HL-60 (cell line): Measurements from ENCODE around the gene HACD2.
A peak's percentile ranks its signal among the peaks of the same experiment; 100 is the strongest.

Experiments
- DNase-seq, 2 experiments: peaks; one replicate each; pipeline ENCODE4 v3.0.0-alpha.2; 2010 to 2020; ENCODE audit warnings: low read depth in 1 of 2, low spot score in 1 of 2
- H3K27ac ChIP-seq: fragments of 250-450 bp; sonication (Bioruptor Pico); replicated peaks from 2 replicates; pipeline ENCODE4 v1.5.1; 2020; ENCODE audit warnings: mild to moderate bottlenecking, moderate library complexity
- H3K27me3 ChIP-seq: fragments of 250-450 bp; sonication (Bioruptor Pico); 2 replicates; pipeline ENCODE4 v1.5.1; 2021; ENCODE audit warnings: mild to moderate bottlenecking, moderate library complexity; ENCODE audit not compliant: insufficient read depth, poor library complexity, severe bottlenecking
- H3K4me3 ChIP-seq: replicated peaks from 2 replicates; pipeline ENCODE4 v1.5.1; 2011; ENCODE audit warnings: mild to moderate bottlenecking, control low read depth, low read length; ENCODE audit not compliant: insufficient read depth
- GABPA ChIP-seq: IDR thresholded peaks from 2 replicates; pipeline ENCODE4 v1.6.1; 2012; ENCODE audit warnings: low read depth
- POLR2AphosphoS5 ChIP-seq: IDR thresholded peaks from 2 replicates; pipeline ENCODE4 v1.6.1; 2012; ENCODE audit warnings: low read depth
- SPI1 ChIP-seq: IDR thresholded peaks from 2 replicates; pipeline ENCODE4 v1.6.1; 2012; ENCODE audit warnings: low read depth, mild to moderate bottlenecking, borderline replicate concordance
- TF ChIP-seq, protein P1 (sequence below): IDR thresholded peaks from 2 replicates; pipeline ENCODE4 v1.6.1; 2012; ENCODE audit warnings: low read depth; ENCODE audit not compliant: insufficient replicate concordance
- TF ChIP-seq, protein P2 (sequence below): IDR thresholded peaks from one replicate; pipeline ENCODE4 v1.5.1; 2011; ENCODE audit warnings: low read length, control low read depth, inconsistent platforms; ENCODE audit not compliant: insufficient read depth

HACD2 gene

DNA sequence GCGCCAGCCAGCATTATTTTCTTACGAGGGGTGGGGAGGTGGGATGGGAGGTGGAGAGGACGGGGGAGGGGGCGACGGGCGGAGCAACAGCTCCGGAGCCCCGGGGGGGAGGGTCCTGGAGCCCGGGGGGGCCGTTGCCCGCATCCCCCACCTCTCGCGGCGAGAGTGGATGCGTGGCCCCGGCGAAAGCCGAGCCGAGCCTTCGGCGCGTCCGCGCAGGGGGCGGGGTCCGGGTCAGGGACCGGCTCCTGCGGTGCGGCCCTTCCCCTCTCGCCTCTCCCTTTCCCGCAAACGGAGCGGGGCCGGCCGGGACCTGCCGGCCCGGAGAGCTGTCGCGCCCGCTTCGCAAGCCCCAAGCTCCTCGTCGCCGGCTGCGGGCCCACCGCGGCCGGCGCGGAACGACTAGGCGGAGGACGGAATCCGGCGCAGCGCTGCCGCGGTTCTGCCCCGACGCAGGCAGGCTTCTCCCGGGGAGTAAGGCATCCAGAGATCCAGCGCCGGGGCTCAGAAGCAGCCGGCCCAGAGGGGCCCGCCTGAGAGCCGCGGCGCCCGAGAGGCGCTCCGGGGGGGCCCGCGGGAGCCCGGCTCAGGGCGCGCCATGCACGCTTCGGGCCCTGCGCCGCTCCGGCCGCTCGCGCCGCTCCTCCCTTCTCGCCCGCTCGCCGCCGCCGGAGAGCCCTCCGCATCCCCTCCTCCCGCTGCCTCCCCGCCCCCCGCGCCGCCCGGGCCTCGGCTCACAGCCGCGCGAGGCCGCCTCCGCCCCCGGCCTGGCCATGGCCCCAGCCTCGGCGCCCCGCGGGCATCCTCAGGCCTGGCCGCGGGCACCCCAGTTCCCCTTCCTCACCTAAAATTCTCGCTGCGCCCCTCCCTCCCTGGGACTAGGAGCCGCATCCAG is 135.5 kb downstream of the HACD2 start:
- Histone ChIP-seq H3K27ac (no peak overlapping the region), H3K27me3 (peaks cover 35% of the 10 kb centered on the region), H3K4me3 (peak overlapping the region; percentile 30)
- TF ChIP-seq, protein P1, sequence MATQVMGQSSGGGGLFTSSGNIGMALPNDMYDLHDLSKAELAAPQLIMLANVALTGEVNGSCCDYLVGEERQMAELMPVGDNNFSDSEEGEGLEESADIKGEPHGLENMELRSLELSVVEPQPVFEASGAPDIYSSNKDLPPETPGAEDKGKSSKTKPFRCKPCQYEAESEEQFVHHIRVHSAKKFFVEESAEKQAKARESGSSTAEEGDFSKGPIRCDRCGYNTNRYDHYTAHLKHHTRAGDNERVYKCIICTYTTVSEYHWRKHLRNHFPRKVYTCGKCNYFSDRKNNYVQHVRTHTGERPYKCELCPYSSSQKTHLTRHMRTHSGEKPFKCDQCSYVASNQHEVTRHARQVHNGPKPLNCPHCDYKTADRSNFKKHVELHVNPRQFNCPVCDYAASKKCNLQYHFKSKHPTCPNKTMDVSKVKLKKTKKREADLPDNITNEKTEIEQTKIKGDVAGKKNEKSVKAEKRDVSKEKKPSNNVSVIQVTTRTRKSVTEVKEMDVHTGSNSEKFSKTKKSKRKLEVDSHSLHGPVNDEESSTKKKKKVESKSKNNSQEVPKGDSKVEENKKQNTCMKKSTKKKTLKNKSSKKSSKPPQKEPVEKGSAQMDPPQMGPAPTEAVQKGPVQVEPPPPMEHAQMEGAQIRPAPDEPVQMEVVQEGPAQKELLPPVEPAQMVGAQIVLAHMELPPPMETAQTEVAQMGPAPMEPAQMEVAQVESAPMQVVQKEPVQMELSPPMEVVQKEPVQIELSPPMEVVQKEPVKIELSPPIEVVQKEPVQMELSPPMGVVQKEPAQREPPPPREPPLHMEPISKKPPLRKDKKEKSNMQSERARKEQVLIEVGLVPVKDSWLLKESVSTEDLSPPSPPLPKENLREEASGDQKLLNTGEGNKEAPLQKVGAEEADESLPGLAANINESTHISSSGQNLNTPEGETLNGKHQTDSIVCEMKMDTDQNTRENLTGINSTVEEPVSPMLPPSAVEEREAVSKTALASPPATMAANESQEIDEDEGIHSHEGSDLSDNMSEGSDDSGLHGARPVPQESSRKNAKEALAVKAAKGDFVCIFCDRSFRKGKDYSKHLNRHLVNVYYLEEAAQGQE: no peak
- TF ChIP-seq GABPA (no peak), SPI1 (no peak)
- TF ChIP-seq, protein P2, sequence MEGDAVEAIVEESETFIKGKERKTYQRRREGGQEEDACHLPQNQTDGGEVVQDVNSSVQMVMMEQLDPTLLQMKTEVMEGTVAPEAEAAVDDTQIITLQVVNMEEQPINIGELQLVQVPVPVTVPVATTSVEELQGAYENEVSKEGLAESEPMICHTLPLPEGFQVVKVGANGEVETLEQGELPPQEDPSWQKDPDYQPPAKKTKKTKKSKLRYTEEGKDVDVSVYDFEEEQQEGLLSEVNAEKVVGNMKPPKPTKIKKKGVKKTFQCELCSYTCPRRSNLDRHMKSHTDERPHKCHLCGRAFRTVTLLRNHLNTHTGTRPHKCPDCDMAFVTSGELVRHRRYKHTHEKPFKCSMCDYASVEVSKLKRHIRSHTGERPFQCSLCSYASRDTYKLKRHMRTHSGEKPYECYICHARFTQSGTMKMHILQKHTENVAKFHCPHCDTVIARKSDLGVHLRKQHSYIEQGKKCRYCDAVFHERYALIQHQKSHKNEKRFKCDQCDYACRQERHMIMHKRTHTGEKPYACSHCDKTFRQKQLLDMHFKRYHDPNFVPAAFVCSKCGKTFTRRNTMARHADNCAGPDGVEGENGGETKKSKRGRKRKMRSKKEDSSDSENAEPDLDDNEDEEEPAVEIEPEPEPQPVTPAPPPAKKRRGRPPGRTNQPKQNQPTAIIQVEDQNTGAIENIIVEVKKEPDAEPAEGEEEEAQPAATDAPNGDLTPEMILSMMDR: no peak
- DNase-seq: no peak

DNA sequence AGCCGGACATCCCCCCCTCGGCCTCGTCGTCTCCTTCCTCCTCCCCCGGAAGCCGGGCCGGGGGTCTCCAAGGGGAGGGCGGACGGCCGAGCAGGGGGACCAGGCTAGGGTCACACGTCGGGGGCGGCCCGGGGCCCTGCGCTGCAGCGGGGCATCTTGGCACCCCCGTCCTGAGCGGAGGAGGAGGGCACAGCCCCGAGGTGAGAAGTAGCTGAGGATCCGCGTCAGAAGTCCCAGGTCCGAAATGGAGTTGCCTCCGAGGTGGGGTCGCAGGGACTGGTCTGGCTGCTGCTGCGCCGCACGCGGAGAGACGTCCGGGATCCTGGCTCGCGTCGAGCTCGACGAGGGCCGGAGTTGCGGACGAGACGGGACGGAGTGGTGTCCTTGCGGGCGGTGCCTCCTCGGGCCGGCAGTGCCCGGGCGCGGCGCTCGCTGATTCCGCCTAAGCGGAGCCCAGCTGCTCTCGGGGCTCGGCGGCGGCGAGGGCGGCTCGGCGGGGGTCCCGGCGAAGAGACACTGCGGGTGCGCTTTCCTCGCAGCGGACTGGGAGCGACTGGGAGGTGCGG is 136.2 kb downstream of the HACD2 start, which contains the start of gene ADCY5:
ADCY5 (minus strand) TSS at position 555 of the 566 bp plus-strand sequence; CDS start at position 10, 545 bp downstream.
- H3K27me3 ChIP-seq: peaks cover 35% of the 10 kb centered on the region
- no peak for DNase-seq
- no peak within 1 kb of the TSS for H3K27ac ChIP-seq
- TF ChIP-seq, protein P2: no peak
- TF ChIP-seq POLR2AphosphoS5: no peak
- no peak for TF ChIP-seq GABPA
- TF ChIP-seq, protein P1: no peak
- TF ChIP-seq SPI1: no peak
- H3K4me3 ChIP-seq: peak within 1 kb of the TSS; percentile 30

DNA sequence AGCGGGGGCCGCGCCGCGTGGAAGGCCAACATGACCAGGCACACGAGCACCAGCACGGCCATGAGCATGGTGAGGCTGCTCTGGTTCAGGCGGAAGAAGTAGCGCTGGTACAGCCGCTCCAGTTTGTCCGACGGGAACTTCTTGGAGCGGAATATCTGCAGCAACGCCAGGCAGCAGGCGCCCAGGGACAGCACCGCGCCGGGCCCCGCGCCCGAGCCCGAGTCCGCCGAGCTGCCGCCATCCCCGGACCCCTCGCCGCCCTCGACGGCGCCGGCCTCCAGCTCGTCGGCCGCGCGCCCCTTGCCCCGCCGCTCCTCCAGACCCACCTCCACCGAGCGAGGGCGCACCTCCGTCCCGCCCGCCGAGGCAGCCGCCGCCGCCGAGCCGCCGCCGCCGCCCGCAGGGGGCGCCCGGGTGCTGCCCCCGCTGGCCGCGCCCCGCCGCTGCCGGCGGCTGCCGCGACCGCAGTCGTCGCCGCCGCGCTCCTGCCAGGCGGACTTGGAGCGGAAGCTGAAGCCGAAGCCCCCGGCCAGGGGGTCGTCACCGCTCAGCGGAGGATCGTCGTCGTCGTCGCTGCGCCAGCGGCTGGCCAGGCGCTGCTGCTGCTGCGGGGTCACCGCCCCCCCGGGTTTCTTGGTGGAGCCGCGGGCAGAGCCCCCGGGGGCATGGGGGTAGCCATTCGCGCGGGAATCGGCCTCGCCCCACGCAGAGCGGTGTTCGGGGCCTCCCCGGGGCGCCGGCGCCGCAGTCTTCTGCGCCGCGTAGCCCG is 136.9 kb downstream of the HACD2 start:
- no peak overlapping the region for H3K27ac ChIP-seq
- TF ChIP-seq POLR2AphosphoS5 (no peak), SPI1 (no peak)
- TF ChIP-seq, protein P1: no peak
- TF ChIP-seq, protein P2: no peak
- H3K4me3 ChIP-seq: peak overlapping the region; percentile 19
- DNase-seq: peak in 1 of 2 experiments; percentile 5
- peaks cover 33% of the 10 kb centered on the region for H3K27me3 ChIP-seq
